COR-L47 (cell line): ENCODE results near the gene THOC5.
"Not testable (repeated sequence)": the region's sequence is repeated elsewhere in the genome, so short reads cannot be mapped to it uniquely, and the experiment has no call there.

Experiments
- DNase-seq: peaks from one replicate; lab custom pipeline; 2025; lab: John Stamatoyannopoulos, UW

Gene THOC5

GRCh38 chr22:29509298-29509697 is 44.3 kb downstream of the THOC5 start:
- DNase-seq: no peak

GRCh38 chr22:29503811-29504372 is 49.7 kb downstream of the THOC5 start:
- DNase-seq: no peak

GRCh38 chr22:29499852-29500251 is 53.7 kb downstream of the THOC5 start:
- no peak for DNase-seq

GRCh38 chr22:29493636-29494035 is 59.9 kb downstream of the THOC5 start:
- DNase-seq: no peak

GRCh38 chr22:29491012-29491411 is 62.5 kb downstream of the THOC5 start:
- DNase-seq: no peak

- DNase-seq: not testable (repeated sequence)
Observed at GRCh38 chr22:29489127-29489780, 64.3 kb downstream of the THOC5 start.

- no peak for DNase-seq
Observed at GRCh38 chr22:29487426-29487986, 66.1 kb downstream of the THOC5 start.

- DNase-seq: no peak
Observed at GRCh38 chr22:29485448-29485847, 68.1 kb downstream of the THOC5 start.

- no peak for DNase-seq
Observed at GRCh38 chr22:29484642-29485041, 68.9 kb downstream of the THOC5 start.

GRCh38 chr22:29483254-29483653 is 70.3 kb downstream of the THOC5 start:
- no peak for DNase-seq

GRCh38 chr22:29482726-29483125 is 70.8 kb downstream of the THOC5 start:
- no peak for DNase-seq

- DNase-seq: no peak
Observed at GRCh38 chr22:29482253-29482652, 71.3 kb downstream of the THOC5 start.

GRCh38 chr22:29481265-29482000 is 72.1 kb downstream of the THOC5 start:
- DNase-seq: no peak

- DNase-seq: no peak
Observed at GRCh38 chr22:29480512-29481264, 72.9 kb downstream of the THOC5 start.

- DNase-seq: no peak
Observed at GRCh38 chr22:29480262-29480511, 73.4 kb downstream of the THOC5 start.

- DNase-seq: peak; percentile 50
Observed at GRCh38 chr22:29479417-29480261, 73.9 kb downstream of the THOC5 start, which contains the start of gene NEFH. Gene NEFH (plus strand): TSS chr22:29480218. CDS start chr22:29480263, 45 bp downstream.

GRCh38 chr22:29478326-29479276 is 75.0 kb downstream of the THOC5 start:
- no peak for DNase-seq

GRCh38 chr22:29477723-29478318 is 75.7 kb downstream of the THOC5 start:
- DNase-seq: no peak

- no peak for DNase-seq
Observed at GRCh38 chr22:29476116-29476515, 77.4 kb downstream of the THOC5 start.

GRCh38 chr22:29475550-29475949 is 78.0 kb downstream of the THOC5 start:
- no peak for DNase-seq
